Ishikawa (cell line): ENCODE data around the gene CILP2.

Source experiments
- CEBPB ChIP-seq: IDR thresholded peaks from 2 replicates; pipeline ENCODE4 v1.6.1; 2012
- CREB1 ChIP-seq: IDR thresholded peaks from 2 replicates; pipeline ENCODE4 v1.6.1; 2012; ENCODE audit warnings: low read depth
- EGR1 ChIP-seq: IDR thresholded peaks from 2 replicates; pipeline ENCODE4 v1.6.1; 2012
- EP300 ChIP-seq: IDR thresholded peaks from 2 replicates; pipeline ENCODE4 v1.6.1; 2012; ENCODE audit warnings: borderline replicate concordance
- FOXM1 ChIP-seq: IDR thresholded peaks from 2 replicates; pipeline ENCODE4 v1.6.1; 2012; ENCODE audit warnings: low read depth, borderline replicate concordance
- RAD21 ChIP-seq: IDR thresholded peaks from 2 replicates; pipeline ENCODE4 v1.6.1; 2012; ENCODE audit warnings: low read depth
- TAF1 ChIP-seq: IDR thresholded peaks from 2 replicates; pipeline ENCODE4 v1.6.1; 2012; ENCODE audit warnings: low read depth, mild to moderate bottlenecking
- TEAD4 ChIP-seq: IDR thresholded peaks from 2 replicates; pipeline ENCODE4 v1.6.1; 2012
- TF ChIP-seq, protein P1 (sequence below): IDR thresholded peaks from 2 replicates; pipeline ENCODE4 v1.6.1; 2012

GRCh38 chr19:19490214-19490968 is 47.7 kb upstream of the CILP2 start:
- TF ChIP-seq CREB1, result no peak
- no peak for TF ChIP-seq EGR1
- no peak for TF ChIP-seq TEAD4
- peak; percentile 88 for TF ChIP-seq RAD21
- TF ChIP-seq CEBPB, result no peak
- TF ChIP-seq TAF1, result no peak
- TF ChIP-seq, protein P1, sequence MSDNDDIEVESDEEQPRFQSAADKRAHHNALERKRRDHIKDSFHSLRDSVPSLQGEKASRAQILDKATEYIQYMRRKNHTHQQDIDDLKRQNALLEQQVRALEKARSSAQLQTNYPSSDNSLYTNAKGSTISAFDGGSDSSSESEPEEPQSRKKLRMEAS, result no peak
- TF ChIP-seq FOXM1, result no peak
- no peak for TF ChIP-seq EP300
